AG04449 (cell line): ENCODE results near the gene LARP1.
"Not testable (repeated sequence)": the region's sequence is repeated elsewhere in the genome, so short reads cannot be mapped to it uniquely, and the experiment has no call there.

Experiments used
- CTCF ChIA-PET: fragments of 350-600 bp; formaldehyde crosslinking; extraction: SDS; loops from one replicate; lab custom pipeline; 2021; ENCODE audit warnings: antibody characterized with exemption; lab: Yijun Ruan, JAX
- POLR2A ChIA-PET: fragments of 400-600, 350-600 bp; formaldehyde crosslinking; extraction: SDS; loops from one replicate; lab custom pipeline; 2020; ENCODE audit warnings: antibody characterized with exemption, inconsistent platforms; lab: Yijun Ruan, JAX
- DNase-seq: peaks from one replicate; pipeline ENCODE4 v3.0.0-alpha.2; 2010; ENCODE audit warnings: low read depth, low spot score
- H3K4me3 ChIP-seq: 2 replicates; pipeline ENCODE4 v1.5.1; 2011; ENCODE audit warnings: low read depth, mild to moderate bottlenecking, control low read depth, low read length
- TF ChIP-seq, protein P1 (sequence below): IDR thresholded peaks from one replicate; pipeline ENCODE4 v1.5.1; 2011; ENCODE audit warnings: mild to moderate bottlenecking, moderate library complexity, low read length, control low read depth, inconsistent platforms; ENCODE audit not compliant: insufficient read depth; ENCODE audit errors: missing control alignments

The LARP1 gene

DNA sequence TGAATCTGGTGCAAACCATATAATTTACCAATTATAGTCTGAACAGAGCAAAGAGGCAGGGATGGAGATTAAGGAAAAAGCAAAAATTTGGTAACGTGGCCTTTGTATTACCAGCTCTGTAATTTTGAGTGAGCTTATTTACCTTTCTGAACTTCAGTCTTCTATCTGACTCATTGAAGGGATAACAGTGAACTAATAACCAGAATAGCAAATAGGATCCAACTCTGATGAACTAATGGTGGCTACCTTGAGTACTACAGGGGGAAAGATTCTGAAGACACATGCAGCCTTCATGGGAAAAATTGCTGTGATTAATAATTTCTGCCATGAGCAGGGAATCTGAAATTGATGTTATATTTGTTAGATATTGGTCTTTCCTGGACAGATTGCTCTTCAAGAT is 23.0 kb upstream of the LARP1 start:
- ChIA-PET CTCF (no interaction called here), POLR2A (no interaction called here)
- no peak for DNase-seq
- TF ChIP-seq, protein P1, sequence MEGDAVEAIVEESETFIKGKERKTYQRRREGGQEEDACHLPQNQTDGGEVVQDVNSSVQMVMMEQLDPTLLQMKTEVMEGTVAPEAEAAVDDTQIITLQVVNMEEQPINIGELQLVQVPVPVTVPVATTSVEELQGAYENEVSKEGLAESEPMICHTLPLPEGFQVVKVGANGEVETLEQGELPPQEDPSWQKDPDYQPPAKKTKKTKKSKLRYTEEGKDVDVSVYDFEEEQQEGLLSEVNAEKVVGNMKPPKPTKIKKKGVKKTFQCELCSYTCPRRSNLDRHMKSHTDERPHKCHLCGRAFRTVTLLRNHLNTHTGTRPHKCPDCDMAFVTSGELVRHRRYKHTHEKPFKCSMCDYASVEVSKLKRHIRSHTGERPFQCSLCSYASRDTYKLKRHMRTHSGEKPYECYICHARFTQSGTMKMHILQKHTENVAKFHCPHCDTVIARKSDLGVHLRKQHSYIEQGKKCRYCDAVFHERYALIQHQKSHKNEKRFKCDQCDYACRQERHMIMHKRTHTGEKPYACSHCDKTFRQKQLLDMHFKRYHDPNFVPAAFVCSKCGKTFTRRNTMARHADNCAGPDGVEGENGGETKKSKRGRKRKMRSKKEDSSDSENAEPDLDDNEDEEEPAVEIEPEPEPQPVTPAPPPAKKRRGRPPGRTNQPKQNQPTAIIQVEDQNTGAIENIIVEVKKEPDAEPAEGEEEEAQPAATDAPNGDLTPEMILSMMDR = no peak
- no peak overlapping the region for H3K4me3 ChIP-seq

DNA sequence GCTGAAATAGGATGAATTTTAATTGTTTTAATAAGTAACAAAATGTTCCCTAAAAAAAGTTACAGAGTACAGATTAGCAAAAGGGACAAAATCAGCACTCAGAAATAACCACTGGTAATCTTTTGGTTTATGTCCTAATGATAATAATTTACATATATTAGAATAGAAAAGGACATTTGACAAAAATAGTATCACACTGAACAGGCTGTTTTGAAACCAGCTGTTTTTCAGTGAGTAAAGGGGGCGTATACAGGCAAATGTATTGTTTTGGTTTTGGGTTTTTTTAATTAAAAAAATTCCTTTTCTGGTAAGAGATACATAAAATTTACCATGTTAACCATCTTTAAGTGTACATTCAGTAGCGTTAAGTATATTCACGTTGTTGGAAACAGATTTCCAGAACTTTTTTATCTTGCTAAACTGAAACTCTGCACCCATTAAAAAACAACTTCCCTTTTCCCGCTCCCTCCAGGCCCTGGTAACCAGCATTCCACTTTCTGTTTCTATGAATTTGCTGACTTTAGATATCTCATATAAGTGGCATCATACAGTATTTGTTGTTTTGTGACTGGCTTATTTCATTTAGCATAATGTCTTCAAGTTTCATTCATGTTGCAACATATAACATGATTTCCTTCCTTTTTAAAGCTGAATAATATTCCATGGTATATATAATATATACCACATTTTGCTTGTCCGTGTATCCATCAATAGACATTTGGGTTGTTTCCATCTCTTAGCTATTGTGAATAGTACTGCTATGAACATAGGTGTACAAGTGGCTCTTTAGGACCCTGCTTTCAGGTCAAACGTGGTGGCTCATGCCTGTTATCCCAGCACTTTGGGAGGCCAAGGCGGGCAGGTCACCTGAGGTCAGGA is 20.6 kb upstream of the LARP1 start:
- H3K4me3 ChIP-seq = no peak overlapping the region
- ChIA-PET POLR2A (no interaction called here), CTCF (interaction anchor here (1.0 kb wide), 1 partner anchor 12 kb away, joined by 4 read pairs; no protein-coding TSS in a partner anchor)
- no peak for DNase-seq
- TF ChIP-seq, protein P1 = no peak

DNA sequence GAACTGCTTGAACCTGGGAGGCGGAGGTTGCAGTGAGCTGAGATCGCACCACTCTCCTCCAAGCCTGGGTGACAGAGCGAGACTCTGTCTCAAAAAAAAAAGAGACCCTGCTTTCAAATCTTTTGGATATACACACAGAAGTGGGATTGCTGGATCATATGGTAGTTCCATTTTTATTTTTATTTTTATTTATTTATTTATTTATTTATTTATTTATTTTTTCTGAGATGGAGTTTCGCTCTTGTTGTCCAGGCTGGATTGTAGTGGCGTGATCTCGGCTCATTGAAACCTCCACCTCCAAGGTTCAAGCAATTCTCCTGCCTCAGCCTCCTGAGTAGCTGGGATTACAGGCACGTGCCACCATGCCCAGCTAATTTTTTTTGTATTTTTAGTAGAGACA is 19.8 kb upstream of the LARP1 start:
- H3K4me3 ChIP-seq, DNase-seq, CTCF ChIA-PET: not testable (repeated sequence)
- POLR2A ChIA-PET = interaction anchor here (0.8 kb wide), 1 partner anchor 18 kb away, joined by 3 read pairs; no protein-coding TSS in a partner anchor

DNA sequence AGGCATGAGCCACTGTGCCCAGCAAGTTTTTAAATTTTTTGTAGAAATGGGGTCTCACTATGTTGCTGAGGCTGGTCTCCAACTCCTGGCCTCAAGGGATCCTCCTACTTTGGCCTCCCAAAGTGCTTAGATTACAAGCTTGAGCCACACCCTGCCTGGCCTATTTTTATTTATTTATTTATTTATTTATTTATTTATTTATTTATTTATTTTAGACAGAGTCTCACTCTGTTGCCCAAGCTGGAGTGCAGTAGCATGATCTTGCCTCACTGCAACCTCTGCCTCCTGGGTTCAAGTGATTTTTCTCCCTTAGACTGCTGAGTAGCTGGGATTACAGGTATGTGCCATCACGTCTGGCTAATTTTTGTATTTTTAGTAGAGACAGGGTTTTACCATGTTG is 18.8 kb upstream of the LARP1 start:
- POLR2A ChIA-PET, H3K4me3 ChIP-seq, DNase-seq, CTCF ChIA-PET: not testable (repeated sequence)

DNA sequence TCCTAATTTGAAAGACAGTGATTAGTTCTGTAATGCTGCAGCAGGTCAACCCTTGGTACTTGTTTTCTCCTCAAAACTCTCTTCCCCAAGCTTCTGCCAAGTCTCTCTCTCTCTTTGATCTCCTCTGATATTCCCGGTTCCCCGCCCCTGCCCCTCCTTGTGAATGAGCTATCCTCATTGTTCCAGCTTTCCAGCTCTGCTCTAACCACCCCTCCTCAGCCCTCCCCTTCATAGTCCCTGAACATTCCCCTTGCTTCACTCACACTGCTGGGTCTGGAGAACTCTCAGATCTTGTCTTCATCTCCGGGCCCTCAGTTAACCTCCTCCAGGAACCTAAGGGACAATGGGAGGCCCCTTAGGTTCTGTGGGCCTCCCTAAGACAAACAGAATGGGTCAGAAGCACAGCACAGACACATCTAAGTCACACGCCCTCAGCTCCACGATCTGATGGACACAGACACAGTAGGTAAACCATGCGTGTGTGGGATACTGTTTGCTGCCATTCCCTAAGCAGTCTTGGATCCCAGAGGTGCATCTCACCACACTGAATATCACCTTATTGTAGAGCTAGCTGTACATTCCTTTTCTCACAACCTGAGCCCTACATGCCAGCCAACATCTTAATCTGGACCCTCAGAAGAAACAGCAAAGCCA is 17.4 kb upstream of the LARP1 start:
- DNase-seq = no peak
- POLR2A ChIA-PET = no interaction called here
- TF ChIP-seq, protein P1 = no peak
- no peak overlapping the region for H3K4me3 ChIP-seq
- CTCF ChIA-PET = no interaction called here

DNA sequence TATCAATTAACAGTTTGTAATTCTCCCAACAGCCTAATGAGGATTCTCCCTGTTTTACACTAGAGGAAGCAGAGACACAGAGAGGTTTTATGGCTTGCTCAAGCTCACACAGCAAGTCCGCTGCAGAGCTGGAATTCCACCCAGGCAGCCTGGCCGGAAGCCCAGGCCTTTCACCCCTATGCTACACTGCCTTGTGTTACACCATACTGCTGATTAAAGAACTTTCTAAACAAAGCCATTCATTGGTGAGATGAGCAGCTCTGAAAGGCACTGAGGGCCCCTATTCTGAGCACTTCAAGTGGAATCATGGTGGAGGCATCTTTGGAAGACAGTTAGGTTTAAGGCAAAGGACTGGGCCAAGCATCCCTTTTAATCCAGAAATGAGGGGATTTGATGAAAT is 14.7 kb upstream of the LARP1 start:
- CTCF ChIA-PET = interaction anchor here (1.6 kb wide), 1 partner anchor 12 kb away, joined by 6 read pairs; no protein-coding TSS in a partner anchor
- POLR2A ChIA-PET = no interaction called here
- H3K4me3 ChIP-seq = no peak overlapping the region
- DNase-seq = no peak
- TF ChIP-seq, protein P1 = no peak

DNA sequence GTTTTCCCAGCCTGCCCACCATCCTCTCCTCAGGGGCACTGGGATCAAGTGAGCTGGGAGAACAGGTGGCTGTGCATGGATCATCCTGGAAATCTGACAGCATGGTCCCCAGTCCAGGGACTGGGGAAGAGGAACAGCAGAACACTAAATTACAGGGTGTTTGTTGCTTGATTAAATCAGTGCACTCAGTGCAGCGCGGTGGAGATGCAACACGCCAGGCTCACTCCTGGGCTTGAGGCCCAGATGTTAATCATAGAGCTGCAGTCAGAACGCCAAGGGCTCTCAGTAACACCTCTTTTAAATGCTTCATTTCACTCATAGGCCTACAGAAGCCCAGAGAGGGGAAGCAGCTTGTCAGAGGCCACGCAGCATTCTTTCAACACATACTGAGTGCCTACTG is 14.2 kb upstream of the LARP1 start:
- TF ChIP-seq, protein P1 = no peak
- CTCF ChIA-PET = interaction anchor here (1.6 kb wide), 1 partner anchor 12 kb away, joined by 6 read pairs; no protein-coding TSS in a partner anchor
- no peak for DNase-seq
- H3K4me3 ChIP-seq = no peak overlapping the region
- POLR2A ChIA-PET = no interaction called here
